Measurements from ENCODE around the gene RGPD6.
"Not testable (repeated sequence)": the region's sequence is repeated elsewhere in the genome, so short reads cannot be mapped to it uniquely, and the experiment has no call there.

RGPD6 gene

GRCh38 chr2:110482697-110483096 is 94.3 kb downstream of the RGPD6 start:
- not testable (repeated sequence) for DNase-seq

- not testable (repeated sequence) for DNase-seq
Observed at GRCh38 chr2:110481200-110481599, 95.8 kb downstream of the RGPD6 start.

- not testable (repeated sequence) for DNase-seq
Observed at GRCh38 chr2:110480084-110480483, 96.9 kb downstream of the RGPD6 start.

- not testable (repeated sequence) for DNase-seq
Observed at GRCh38 chr2:110477370-110477769, 99.7 kb downstream of the RGPD6 start.

GRCh38 chr2:110476952-110477351 is 100.1 kb downstream of the RGPD6 start:
- not testable (repeated sequence) for DNase-seq

GRCh38 chr2:110475627-110476359 is 101.2 kb downstream of the RGPD6 start:
- not testable (repeated sequence) for DNase-seq

- not testable (repeated sequence) for DNase-seq
Observed at GRCh38 chr2:110474898-110475297, 102.1 kb downstream of the RGPD6 start.

GRCh38 chr2:110473059-110473358 is 104.0 kb downstream of the RGPD6 start:
- not testable (repeated sequence) for DNase-seq

GRCh38 chr2:110472171-110473058 is 104.6 kb downstream of the RGPD6 start, which contains the start of gene LIMS4:
Gene LIMS4 (minus strand): TSS chr2:110472816. CDS start chr2:110472778, 38 bp downstream.
- not testable (repeated sequence) for DNase-seq

- not testable (repeated sequence) for DNase-seq
Observed at GRCh38 chr2:110468921-110469320, 108.1 kb downstream of the RGPD6 start.

GRCh38 chr2:110465312-110465711 is 111.7 kb downstream of the RGPD6 start:
- DNase-seq: not testable (repeated sequence)
